K562 treated with DMSO at 1 percent for 48 hours (cell line): Measurements from ENCODE around the gene MB. TPM values are rescaled to one million over a fixed set of nuclear protein-coding genes. Genes with fewer than 3 reads are reported as not detected.

Experiments used
- total RNA-seq: library from RNA; unstranded; fragments of 300-600 nt; gene quantifications from 2 replicates; pipeline ENCODE4 v1.2.3, GENCODE V29; 2022; ENCODE audit warnings: low replicate concordance; ENCODE audit errors: extremely low read depth

MB gene
- total RNA-seq: not detected in 2 replicates

DNA sequence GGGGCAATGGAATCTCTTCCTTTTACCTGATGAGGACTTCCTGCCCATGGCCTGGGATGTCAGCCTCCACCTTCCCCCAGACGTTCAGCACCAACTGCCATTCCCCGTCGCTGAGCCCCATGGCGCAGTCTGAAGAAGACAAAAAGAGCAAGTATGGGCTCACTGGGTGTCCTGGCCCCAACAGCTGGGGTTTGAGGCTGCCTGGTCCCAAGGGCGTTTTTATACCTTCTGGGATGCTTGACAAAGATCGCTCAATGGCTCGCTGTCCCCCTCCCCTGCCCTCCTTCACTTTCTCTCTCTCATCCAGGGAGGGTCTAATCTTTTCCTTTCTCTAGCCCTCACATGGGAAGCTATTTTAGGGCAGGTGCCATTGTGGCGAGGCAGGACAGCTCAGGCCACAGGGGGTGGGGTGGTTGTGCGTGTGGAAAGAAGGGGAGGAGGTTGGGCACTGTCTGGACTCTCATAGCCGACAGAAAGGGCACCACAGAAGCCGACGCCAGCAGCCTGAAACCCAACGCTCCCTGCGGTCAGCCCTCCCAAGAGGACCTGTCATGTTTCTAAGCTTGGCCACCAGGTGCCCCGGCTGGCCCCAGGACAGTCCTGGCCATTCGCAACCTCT is at the start of gene MB:
MB (minus strand) TSS at position 193 of the 619 bp plus-strand sequence; CDS start at position 121, 72 bp downstream.

GRCh38 chr22:35648066-35649025 is 31.2 kb upstream of the MB start, which contains the start of gene APOL6:
TSS of gene APOL6 (plus strand) at chr22:35648446. CDS start at chr22:35656426, 7,980 bp downstream.

Other genes starting within 250 kb of the MB start
- not detected in 2 replicates for gene HMOX1, start 236.2 kb downstream of the MB start, total RNA-seq
- not detected in 2 replicates for gene MCM5, start 217.2 kb downstream of the MB start, total RNA-seq
- not detected in 2 replicates for gene RASD2, start 76.5 kb downstream of the MB start, total RNA-seq
- gene APOL6, start 31.1 kb upstream of the MB start, total RNA-seq: not detected in 2 replicates
- not detected in 2 replicates for gene APOL5, start 100.5 kb upstream of the MB start, total RNA-seq